SU-DHL-6 (cell line): Measurements from ENCODE around the gene KLHL2.

Experiments
- H2AFZ ChIP-seq: fragments of 200-600 bp; sonication (generic); 2 replicates; pipeline ENCODE4 v1.6.1; 2014; ENCODE audit warnings: low read depth, mild to moderate bottlenecking, moderate library complexity, mixed read lengths, antibody characterized with exemption, low read length; ENCODE audit not compliant: severe bottlenecking
- H3F3A ChIP-seq: fragments of 200-600 bp; shearing (Covaris generic); 2 replicates; pipeline ENCODE4 v1.6.0; 2016; ENCODE audit warnings: antibody characterized with exemption, mild to moderate bottlenecking; ENCODE audit not compliant: insufficient read depth
- H3K27ac ChIP-seq: fragments of 200-600 bp; sonication (generic); 2 replicates; pipeline ENCODE4 v1.5.1; 2016; ENCODE audit warnings: low read depth, mild to moderate bottlenecking, low read length, moderate library complexity, mixed read lengths
- H3K27me3 ChIP-seq: fragments of 200-600 bp; sonication (generic), shearing (Covaris generic); 2 replicates; pipeline ENCODE4 v1.6.0; 2014; ENCODE audit warnings: mild to moderate bottlenecking, low read length
- H3K36me3 ChIP-seq: fragments of 200-600 bp; sonication (generic); 2 replicates; pipeline ENCODE4 v1.6.1; 2014; ENCODE audit warnings: mild to moderate bottlenecking, low read length, mixed read lengths
- H3K4me2 ChIP-seq: fragments of 300-600, 200-600 bp; shearing (Covaris generic), sonication (generic); 2 replicates; pipeline ENCODE4 v1.6.0; 2014; ENCODE audit warnings: low read length, low read depth, mild to moderate bottlenecking; ENCODE audit not compliant: poor library complexity, severe bottlenecking
- H3K4me3 ChIP-seq: fragments of 200-600 bp; sonication (generic); 2 replicates; pipeline ENCODE4 v1.5.1; 2014; ENCODE audit warnings: antibody characterized with exemption, low read length, mild to moderate bottlenecking, mixed read lengths; ENCODE audit not compliant: insufficient read depth, poor library complexity, severe bottlenecking
- H3K79me2 ChIP-seq: fragments of 200-600 bp; sonication (generic); 2 replicates; pipeline ENCODE4 v1.6.1; 2014; ENCODE audit warnings: mild to moderate bottlenecking, low read length, moderate library complexity; ENCODE audit not compliant: insufficient read depth
- H3K9ac ChIP-seq: fragments of 200-600 bp; sonication (generic); 2 replicates; pipeline ENCODE4 v1.7.0; 2014; ENCODE audit warnings: mild to moderate bottlenecking, low read length
- H3K9me2 ChIP-seq: fragments of 200-600 bp; sonication (generic); replicated peaks from 2 replicates; pipeline ENCODE4 v1.6.1; 2014; ENCODE audit warnings: low read length; ENCODE audit not compliant: insufficient read depth
- H3K9me3 ChIP-seq: fragments of 200-600 bp; sonication (generic); 2 replicates; pipeline ENCODE4 v1.6.1; 2014; ENCODE audit warnings: low read length, mixed read lengths; ENCODE audit not compliant: insufficient read depth
- H4K20me1 ChIP-seq: fragments of 200-600 bp; sonication (generic); 2 replicates; pipeline ENCODE4 v1.6.1; 2014; ENCODE audit warnings: low read depth, mild to moderate bottlenecking, antibody characterized with exemption, low read length, moderate library complexity, mixed read lengths
- CTCF ChIP-seq: fragments of 200-600 bp; sonication (generic); IDR thresholded peaks from one replicate; pipeline ENCODE4 v1.5.1; 2017; ENCODE audit warnings: antibody characterized with exemption, mild to moderate bottlenecking, low read length, moderate library complexity; ENCODE audit not compliant: insufficient read depth, poor library complexity, severe bottlenecking
- EZH2phosphoT487 ChIP-seq: fragments of 200-600 bp; sonication (generic), shearing (Covaris generic); conservative IDR thresholded peaks from 2 replicates; pipeline ENCODE4 v1.6.1; 2018; ENCODE audit warnings: mild to moderate bottlenecking, antibody characterized with exemption, low read length, moderate library complexity, mixed read lengths

The KLHL2 gene

GRCh38 chr4:165288226-165288625 lies 80.9 kb downstream of the KLHL2 start:
- no peaks in the 10 kb centered on the region for H3K79me2 ChIP-seq
- H3K27ac ChIP-seq = no peak overlapping the region
- no peaks in the 10 kb centered on the region for H3K27me3 ChIP-seq
- H3K36me3 ChIP-seq = no peaks in the 10 kb centered on the region
- no peaks in the 10 kb centered on the region for H3F3A ChIP-seq
- H3K9ac ChIP-seq = no peak overlapping the region
- H3K4me3 ChIP-seq = no peak overlapping the region
- no peak overlapping the region for H2AFZ ChIP-seq
- no peaks in the 10 kb centered on the region for H4K20me1 ChIP-seq
- TF ChIP-seq EZH2phosphoT487 = no peak
- TF ChIP-seq CTCF = no peak
- H3K9me2 ChIP-seq = no peaks in the 10 kb centered on the region
- H3K4me2 ChIP-seq = no peak overlapping the region
- H3K9me3 ChIP-seq = no peaks in the 10 kb centered on the region

- no peaks in the 10 kb centered on the region for H3K36me3 ChIP-seq
- no peaks in the 10 kb centered on the region for H3K27me3 ChIP-seq
- H3K9ac ChIP-seq = no peak overlapping the region
- no peaks in the 10 kb centered on the region for H4K20me1 ChIP-seq
- no peaks in the 10 kb centered on the region for H3K79me2 ChIP-seq
- no peak overlapping the region for H2AFZ ChIP-seq
- H3K27ac ChIP-seq = no peak overlapping the region
- TF ChIP-seq EZH2phosphoT487 = no peak
- TF ChIP-seq CTCF = no peak
- no peaks in the 10 kb centered on the region for H3K9me3 ChIP-seq
- no peaks in the 10 kb centered on the region for H3F3A ChIP-seq
- no peak overlapping the region for H3K4me2 ChIP-seq
- H3K9me2 ChIP-seq = no peaks in the 10 kb centered on the region
- H3K4me3 ChIP-seq = no peak overlapping the region
Measured at GRCh38 chr4:165288639-165289422, 81.5 kb downstream of the KLHL2 start.

GRCh38 chr4:165289423-165289785 lies 82.0 kb downstream of the KLHL2 start:
- Histone ChIP-seq H3K36me3 (no peaks in the 10 kb centered on the region), H3K27me3 (no peaks in the 10 kb centered on the region), H3K9me2 (no peaks in the 10 kb centered on the region), H3K79me2 (no peaks in the 10 kb centered on the region), H3K9me3 (no peaks in the 10 kb centered on the region), H4K20me1 (no peaks in the 10 kb centered on the region), H3K4me2 (no peak overlapping the region), H3F3A (no peaks in the 10 kb centered on the region), H2AFZ (no peak overlapping the region), H3K27ac (no peak overlapping the region), H3K9ac (no peak overlapping the region), H3K4me3 (no peak overlapping the region)
- TF ChIP-seq CTCF = no peak
- TF ChIP-seq EZH2phosphoT487 = no peak
